ENCODE results near the gene NMBR.

Gene NMBR

DNA sequence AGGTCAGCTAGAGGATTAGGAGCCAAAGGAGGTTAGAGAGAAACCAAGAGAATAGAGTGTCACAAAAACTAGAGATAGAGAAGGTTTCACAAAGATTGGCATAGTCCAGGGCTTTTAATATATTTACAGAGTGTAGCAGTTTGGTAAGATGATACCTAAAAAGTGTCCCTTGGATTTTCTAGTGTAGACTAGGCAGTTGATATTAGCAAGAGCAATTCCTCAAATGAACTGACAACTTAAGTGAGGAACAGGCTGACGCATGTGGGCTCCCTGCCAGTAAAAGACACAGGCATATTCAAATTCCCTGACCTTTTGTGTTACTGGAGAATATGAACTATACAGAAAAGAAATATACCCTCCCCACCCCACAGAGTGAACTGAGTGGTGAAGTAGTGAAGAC lies 40.3 kb upstream of the NMBR start:
- peaks cover 4% of the 10 kb centered on the region; the same call in 1 of the 2 replicates for H3K36me3 ChIP-seq
- TF ChIP-seq, protein P1, sequence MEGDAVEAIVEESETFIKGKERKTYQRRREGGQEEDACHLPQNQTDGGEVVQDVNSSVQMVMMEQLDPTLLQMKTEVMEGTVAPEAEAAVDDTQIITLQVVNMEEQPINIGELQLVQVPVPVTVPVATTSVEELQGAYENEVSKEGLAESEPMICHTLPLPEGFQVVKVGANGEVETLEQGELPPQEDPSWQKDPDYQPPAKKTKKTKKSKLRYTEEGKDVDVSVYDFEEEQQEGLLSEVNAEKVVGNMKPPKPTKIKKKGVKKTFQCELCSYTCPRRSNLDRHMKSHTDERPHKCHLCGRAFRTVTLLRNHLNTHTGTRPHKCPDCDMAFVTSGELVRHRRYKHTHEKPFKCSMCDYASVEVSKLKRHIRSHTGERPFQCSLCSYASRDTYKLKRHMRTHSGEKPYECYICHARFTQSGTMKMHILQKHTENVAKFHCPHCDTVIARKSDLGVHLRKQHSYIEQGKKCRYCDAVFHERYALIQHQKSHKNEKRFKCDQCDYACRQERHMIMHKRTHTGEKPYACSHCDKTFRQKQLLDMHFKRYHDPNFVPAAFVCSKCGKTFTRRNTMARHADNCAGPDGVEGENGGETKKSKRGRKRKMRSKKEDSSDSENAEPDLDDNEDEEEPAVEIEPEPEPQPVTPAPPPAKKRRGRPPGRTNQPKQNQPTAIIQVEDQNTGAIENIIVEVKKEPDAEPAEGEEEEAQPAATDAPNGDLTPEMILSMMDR (IDR thresholded peaks at IDR 0.05; ENCODE audit: low read depth, low read length) = no peak
- H3K27ac ChIP-seq = no peak overlapping the region
- no peaks in the 10 kb centered on the region for H3K27me3 ChIP-seq (ENCODE audit: insufficient read depth, low read depth, severe bottlenecking)
- no peak for DNase-seq
- H3K4me3 ChIP-seq (ENCODE audit: low read depth, low read length) = no peak overlapping the region
- H3K9me3 ChIP-seq (ENCODE audit: severe bottlenecking) = no peaks in the 10 kb centered on the region

DNA sequence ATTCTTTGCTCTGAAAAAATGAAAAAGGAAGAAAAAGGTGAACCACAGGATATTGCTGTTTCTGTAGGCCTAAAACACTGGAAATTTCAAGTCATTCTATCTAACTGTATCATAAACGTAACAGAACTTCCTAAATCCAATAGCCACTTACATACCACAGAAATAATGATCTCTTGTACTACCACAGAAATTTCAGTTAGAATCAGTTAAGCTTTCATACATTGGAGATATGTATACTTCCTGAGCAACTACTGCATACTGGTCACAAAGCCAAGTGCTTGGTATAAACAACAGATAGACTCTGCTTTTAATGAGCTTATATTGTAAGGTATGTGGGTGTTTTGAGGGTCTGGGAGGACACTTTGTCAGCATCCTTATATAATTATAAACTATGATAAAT lies 38.7 kb upstream of the NMBR start:
- DNase-seq = no peak
- no peaks in the 10 kb centered on the region for H3K27me3 ChIP-seq (ENCODE audit: insufficient read depth, low read depth, severe bottlenecking)
- no peak overlapping the region for H3K27ac ChIP-seq
- H3K36me3 ChIP-seq = peaks cover 3% of the 10 kb centered on the region; the same call in 1 of the 2 replicates
- H3K4me3 ChIP-seq (ENCODE audit: low read depth, low read length) = no peak overlapping the region
- no peaks in the 10 kb centered on the region for H3K9me3 ChIP-seq (ENCODE audit: severe bottlenecking)
- TF ChIP-seq, protein P1 (IDR thresholded peaks at IDR 0.05; ENCODE audit: low read depth, low read length) = no peak

GRCh38 chr6:142184307-142184706 lies 37.4 kb upstream of the NMBR start:
- no peaks in the 10 kb centered on the region for H3K27me3 ChIP-seq (ENCODE audit: insufficient read depth, low read depth, severe bottlenecking)
- H3K4me3 ChIP-seq (ENCODE audit: low read depth, low read length) = no peak overlapping the region
- no peak for DNase-seq
- H3K9me3 ChIP-seq (ENCODE audit: severe bottlenecking) = no peaks in the 10 kb centered on the region
- no peak overlapping the region for H3K27ac ChIP-seq
- TF ChIP-seq, protein P1 (IDR thresholded peaks at IDR 0.05; ENCODE audit: low read depth, low read length) = no peak
- H3K36me3 ChIP-seq = no peaks in the 10 kb centered on the region

DNA sequence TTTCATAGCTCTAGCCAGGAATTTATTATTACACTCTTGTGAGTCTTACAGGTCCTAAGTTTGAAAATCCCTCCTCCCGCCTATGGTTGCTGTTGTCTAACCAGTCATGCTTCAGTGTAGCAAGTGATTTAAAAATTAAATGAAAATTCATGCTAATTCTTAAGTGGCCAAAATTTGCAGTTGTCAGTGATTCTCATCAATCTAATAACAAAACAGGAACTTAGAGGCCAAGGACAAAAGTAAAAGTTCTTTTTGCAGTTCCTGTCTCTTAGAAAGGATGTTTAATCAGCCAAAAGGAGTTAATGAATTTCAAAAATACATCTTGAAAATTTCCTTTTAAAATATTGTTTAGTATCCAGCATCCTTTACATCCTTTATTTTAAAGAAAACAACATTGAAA lies 36.4 kb upstream of the NMBR start:
- Histone ChIP-seq H3K36me3 (no peaks in the 10 kb centered on the region), H3K4me3 (ENCODE audit: low read depth, low read length) (no peak overlapping the region), H3K27me3 (ENCODE audit: insufficient read depth, low read depth, severe bottlenecking) (no peaks in the 10 kb centered on the region), H3K9me3 (ENCODE audit: severe bottlenecking) (no peaks in the 10 kb centered on the region), H3K27ac (no peak overlapping the region)
- DNase-seq = no peak
- TF ChIP-seq, protein P1 (IDR thresholded peaks at IDR 0.05; ENCODE audit: low read depth, low read length) = no peak

- H3K27me3 ChIP-seq (ENCODE audit: insufficient read depth, low read depth, severe bottlenecking) = no peaks in the 10 kb centered on the region
- H3K4me3 ChIP-seq (ENCODE audit: low read depth, low read length) = no peak overlapping the region
- TF ChIP-seq, protein P1 (IDR thresholded peaks at IDR 0.05; ENCODE audit: low read depth, low read length) = no peak
- H3K27ac ChIP-seq = no peak overlapping the region
- H3K36me3 ChIP-seq = no peaks in the 10 kb centered on the region
- no peaks in the 10 kb centered on the region for H3K9me3 ChIP-seq (ENCODE audit: severe bottlenecking)
- no peak for DNase-seq
Measured at GRCh38 chr6:142182004-142182403, 35.1 kb upstream of the NMBR start.

GRCh38 chr6:142178129-142178528 lies 31.2 kb upstream of the NMBR start:
- Histone ChIP-seq H3K27me3 (ENCODE audit: insufficient read depth, low read depth, severe bottlenecking) (no peaks in the 10 kb centered on the region), H3K4me3 (ENCODE audit: low read depth, low read length) (no peak overlapping the region), H3K9me3 (ENCODE audit: severe bottlenecking) (no peaks in the 10 kb centered on the region), H3K27ac (no peak overlapping the region), H3K36me3 (peaks cover 6% of the 10 kb centered on the region; the same call in 1 of the 2 replicates)
- DNase-seq = no peak
- TF ChIP-seq, protein P1 (IDR thresholded peaks at IDR 0.05; ENCODE audit: low read depth, low read length) = no peak

All from WERI-Rb-1 (cell line).